A549 (cell line): ENCODE results near the gene ARHGAP12.

Source experiments
- CEBPB ChIP-seq, 2 experiments: fragments of >200 bp in 1 of 2; sonication (Bioruptor Twin) in 1 of 2; formaldehyde crosslinking in 1 of 2; IDR thresholded peaks; 2 replicates each; pipeline ENCODE4 v1.6.1; 2012 to 2016
- CHD2 ChIP-seq: fragments of 150-350 bp; IDR thresholded peaks from 2 replicates; pipeline ENCODE4 v1.6.1; 2014; ENCODE audit warnings: low read length; ENCODE audit not compliant: partially characterized antibody
- CHD4 ChIP-seq: fragments of 200-600 bp; sonication (generic); IDR thresholded peaks from 2 replicates; pipeline ENCODE4 v1.6.1; 2016; ENCODE audit warnings: antibody characterized with exemption, mild to moderate bottlenecking, borderline replicate concordance
- CTCF ChIP-seq: fragments of >200 bp; sonication (Bioruptor Twin); formaldehyde crosslinking; IDR thresholded peaks from 3 replicates; pipeline ENCODE4 v1.5.1; 2016
- FOSL2 ChIP-seq, 2 experiments: fragments of 450-650 bp in 1 of 2; fragments of >200 bp in 1 of 2; sonication (Bioruptor Twin) in 1 of 2; formaldehyde crosslinking; IDR thresholded peaks; 2 replicates each; pipeline versions ENCODE4 v1.5.0 to v1.6.1; 2016 to 2020; ENCODE audit warnings: mild to moderate bottlenecking in 1 of 2, moderate library complexity in 1 of 2
- MAX ChIP-seq: IDR thresholded peaks from 2 replicates; pipeline ENCODE4 v1.6.1; 2012
- MYC ChIP-seq: IDR thresholded peaks from 2 replicates; pipeline ENCODE4 v1.6.1; 2012; ENCODE audit warnings: mild to moderate bottlenecking, inconsistent platforms, low read length, improper control_type of control experiment, borderline replicate concordance
- POLR2A ChIP-seq: IDR thresholded peaks from 2 replicates; pipeline ENCODE4 v1.6.1; 2012; ENCODE audit warnings: mild to moderate bottlenecking, low read length
- POLR2AphosphoS2 ChIP-seq: conservative IDR thresholded peaks from 2 replicates; pipeline ENCODE4 v1.6.1; 2012; ENCODE audit warnings: low read length, improper control_type of control experiment, inconsistent platforms
- ZFP36 ChIP-seq: fragments of 450-650 bp; IDR thresholded peaks from 2 replicates; pipeline ENCODE4 v1.6.1; 2014; ENCODE audit warnings: borderline replicate concordance; ENCODE audit not compliant: partially characterized antibody
- TF ChIP-seq, protein P1 (sequence below): IDR thresholded peaks from 2 replicates; pipeline ENCODE4 v1.6.1; 2012

- TF ChIP-seq CHD4: no peak
- no peak for TF ChIP-seq ZFP36
- no peak for TF ChIP-seq MYC
- no peak for TF ChIP-seq MAX
- no peak for TF ChIP-seq POLR2A
- no peak for TF ChIP-seq CTCF
- TF ChIP-seq, protein P1, sequence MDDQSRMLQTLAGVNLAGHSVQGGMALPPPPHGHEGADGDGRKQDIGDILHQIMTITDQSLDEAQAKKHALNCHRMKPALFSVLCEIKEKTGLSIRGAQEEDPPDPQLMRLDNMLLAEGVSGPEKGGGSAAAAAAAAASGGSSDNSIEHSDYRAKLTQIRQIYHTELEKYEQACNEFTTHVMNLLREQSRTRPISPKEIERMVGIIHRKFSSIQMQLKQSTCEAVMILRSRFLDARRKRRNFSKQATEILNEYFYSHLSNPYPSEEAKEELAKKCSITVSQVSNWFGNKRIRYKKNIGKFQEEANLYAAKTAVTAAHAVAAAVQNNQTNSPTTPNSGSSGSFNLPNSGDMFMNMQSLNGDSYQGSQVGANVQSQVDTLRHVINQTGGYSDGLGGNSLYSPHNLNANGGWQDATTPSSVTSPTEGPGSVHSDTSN: no peak
- TF ChIP-seq CEBPB (IDR thresholded peaks at IDR 0.05): no peak
- no peak for TF ChIP-seq POLR2AphosphoS2
- no peak for TF ChIP-seq CHD2
- TF ChIP-seq FOSL2 (IDR thresholded peaks at IDR 0.05): no peak
- no peak for TF ChIP-seq FOSL2 (CRISPR knock-in tag; IDR thresholded peaks at IDR 0.05)
Measured at GRCh38 chr10:31804352-31804810, 124.2 kb downstream of the ARHGAP12 start.
